Naive thymus-derived CD4-positive, alpha-beta T cell (primary cell): ENCODE measurements around the gene CD44. TPM values are rescaled to one million over a fixed set of nuclear protein-coding genes. Genes with fewer than 3 reads are reported as not detected.
A peak's percentile ranks its signal among the peaks of the same experiment; 100 is the strongest.

Experiments
- ATAC-seq: fragments of 150-1000 bp; cut with Tn5 transposase; 2 replicates; pipeline ENCODE4 v1.10.0; 2021; ENCODE audit warnings: mild to moderate bottlenecking, moderate library complexity
- CTCF ChIA-PET: fragments of 350-600 bp; sonication (Branson Sonifier 250); formaldehyde crosslinking; loops from one replicate; lab custom pipeline; 2021; ENCODE audit warnings: antibody characterized with exemption; lab: Charles Lee
- POLR2A ChIA-PET: fragments of 350-600 bp; sonication (Branson Sonifier 250); formaldehyde crosslinking; loops from one replicate; lab custom pipeline; 2021; ENCODE audit warnings: antibody characterized with exemption, inconsistent platforms; lab: Charles Lee
- DNase-seq, 9 donors: peaks; one replicate each; pipeline versions ENCODE4 v3.0.0 to v3.0.0-alpha.2; 2020 to 2022; ENCODE audit warnings: mixed read lengths in 1 of 9
- H3K27ac ChIP-seq: one replicate; pipeline ENCODE4 v1.7.0; 2013; ENCODE audit warnings: mild to moderate bottlenecking, low read depth, low read length, moderate library complexity
- H3K27me3 ChIP-seq, 2 donors: one replicate each; pipeline ENCODE4 v1.7.0; 2013; ENCODE audit warnings: low read length in 2 of 2, mild to moderate bottlenecking in 2 of 2, moderate library complexity in 2 of 2; ENCODE audit not compliant: control insufficient read depth in 2 of 2, insufficient read depth in 2 of 2
- H3K36me3 ChIP-seq, 3 experiments: 1 replicate in 2 of 3; 2 replicates in 1 of 3; pipeline ENCODE4 v1.7.0; 2013; ENCODE audit warnings: low read length in 3 of 3, mild to moderate bottlenecking in 3 of 3, moderate library complexity in 1 of 3; ENCODE audit not compliant: insufficient read depth in 3 of 3, control insufficient read depth in 2 of 3
- H3K4me1 ChIP-seq, 2 donors: one replicate each; pipeline ENCODE4 v1.7.0; 2013; ENCODE audit warnings: low read length in 2 of 2, mild to moderate bottlenecking in 2 of 2, moderate library complexity in 1 of 2; ENCODE audit not compliant: control insufficient read depth in 2 of 2, insufficient read depth in 2 of 2
- H3K4me3 ChIP-seq: 2 replicates; pipeline ENCODE4 v1.7.0; 2013; ENCODE audit warnings: mild to moderate bottlenecking, low read length
- H3K9me3 ChIP-seq, 3 experiments: 1 replicate in 2 of 3; 2 replicates in 1 of 3; pipeline ENCODE4 v1.7.0; 2013; ENCODE audit warnings: low read length in 3 of 3; ENCODE audit not compliant: control insufficient read depth in 2 of 3
- H3K27ac Mint-ChIP-seq, 9 donors: one replicate each; pipeline ENCODE4 v1.8.0; 2020 to 2022; ENCODE audit warnings: mixed read lengths in 9 of 9, mild to moderate bottlenecking in 8 of 9, moderate library complexity in 5 of 9, inconsistent platforms in 2 of 9
- H3K27me3 Mint-ChIP-seq, 5 donors: one replicate each; pipeline ENCODE4 v1.8.0; 2021 to 2022; ENCODE audit warnings: mixed read lengths in 5 of 5, mild to moderate bottlenecking in 1 of 5
- H3K36me3 Mint-ChIP-seq, 5 donors: one replicate each; pipeline ENCODE4 v1.8.0; 2020 to 2022; ENCODE audit warnings: mixed read lengths in 5 of 5, mild to moderate bottlenecking in 3 of 5, inconsistent platforms in 1 of 5
- H3K4me1 Mint-ChIP-seq, 7 donors: one replicate each; pipeline ENCODE4 v1.8.0; 2020 to 2022; ENCODE audit warnings: mixed read lengths in 7 of 7, mild to moderate bottlenecking in 3 of 7, inconsistent platforms in 1 of 7
- H3K4me3 Mint-ChIP-seq, 10 donors: one replicate each; pipeline ENCODE4 v1.8.0; 2020 to 2022; ENCODE audit warnings: mild to moderate bottlenecking in 10 of 10, mixed read lengths in 10 of 10, moderate library complexity in 6 of 10, inconsistent platforms in 2 of 10
- H3K9me3 Mint-ChIP-seq, 11 donors: one replicate each; pipeline ENCODE4 v1.8.0; 2020 to 2022; ENCODE audit warnings: mixed read lengths in 11 of 11, mild to moderate bottlenecking in 4 of 11, inconsistent platforms in 1 of 11, moderate library complexity in 1 of 11
- intact Hi-C, 2 donors: fragments of 100-400 bp; cut with micrococcal nuclease; formaldehyde crosslinking; loops; one replicate each; pipeline ENCODE4 v1.15.1; 2023
- polyA plus RNA-seq, 2 donors: library from polyadenylated mRNA; unstranded; fragments of 300-500 nt; fragmentation: Illumina TruSeq; gene quantifications; one replicate each; pipeline ENCODE4 v1.2.3, GENCODE V29; 2021
- total RNA-seq, 6 experiments: library from RNA in 5 of 6; stranded (reverse) in 5 of 6; gene quantifications; 1 replicate in 5 of 6; 2 replicates in 1 of 6; pipeline ENCODE4 v1.2.3 and lab custom pipeline; 2021 to 2026

CD44 gene
- total and polyA plus RNA-seq, 7 experiments from 2014 or later: 332 to 1,223 (median 755) TPM

DNA sequence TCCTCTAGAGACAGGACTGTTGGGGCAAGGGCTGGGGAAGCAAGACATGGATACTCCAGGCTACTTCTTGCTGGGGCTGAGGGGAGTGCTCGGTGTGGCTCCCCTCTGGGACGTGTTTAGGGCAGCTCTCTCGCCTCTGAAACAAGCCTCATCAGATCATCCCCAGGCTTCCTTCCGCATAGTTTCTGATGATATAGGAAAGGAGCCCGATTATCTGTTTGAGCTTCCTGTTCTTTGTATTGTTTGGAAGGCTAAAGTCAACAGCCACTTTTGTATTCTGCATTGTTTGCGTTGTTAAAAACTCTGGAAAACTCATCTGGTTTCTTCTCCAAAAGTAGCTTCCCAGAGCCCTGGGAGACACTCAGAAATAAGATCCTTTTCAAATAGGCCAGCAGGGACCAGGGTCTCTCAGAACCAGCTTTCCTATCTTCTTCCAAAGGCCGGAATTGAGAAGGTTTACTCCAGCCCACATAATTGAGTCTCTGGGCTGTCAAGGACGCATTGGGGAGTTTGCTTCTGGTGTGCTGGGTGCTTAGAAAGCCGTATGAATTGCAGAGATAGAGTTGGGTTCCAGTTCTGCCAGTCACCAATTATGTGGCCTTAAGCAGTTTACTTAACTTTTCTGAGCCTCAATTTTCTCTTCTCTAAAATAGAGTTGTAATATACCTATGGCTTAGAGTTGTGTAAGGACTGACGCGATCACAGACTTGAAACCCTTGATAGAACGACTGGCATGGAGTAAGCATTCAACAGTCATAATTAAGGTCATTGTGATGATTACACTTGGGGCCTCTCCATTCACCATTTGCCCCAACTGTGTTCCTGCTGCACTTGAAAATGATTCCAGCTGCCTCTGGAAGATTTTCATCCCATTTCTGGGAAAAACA lies 19.1 kb downstream of the CD44 start:
- H3K4me3 Mint-ChIP-seq: peak overlapping the region; percentile 45 to 94 (median 71)
- peaks cover 17 to 81% (median 50%) of the 10 kb centered on the region in 5 donors for H3K36me3 Mint-ChIP-seq
- no peak for DNase-seq

DNA sequence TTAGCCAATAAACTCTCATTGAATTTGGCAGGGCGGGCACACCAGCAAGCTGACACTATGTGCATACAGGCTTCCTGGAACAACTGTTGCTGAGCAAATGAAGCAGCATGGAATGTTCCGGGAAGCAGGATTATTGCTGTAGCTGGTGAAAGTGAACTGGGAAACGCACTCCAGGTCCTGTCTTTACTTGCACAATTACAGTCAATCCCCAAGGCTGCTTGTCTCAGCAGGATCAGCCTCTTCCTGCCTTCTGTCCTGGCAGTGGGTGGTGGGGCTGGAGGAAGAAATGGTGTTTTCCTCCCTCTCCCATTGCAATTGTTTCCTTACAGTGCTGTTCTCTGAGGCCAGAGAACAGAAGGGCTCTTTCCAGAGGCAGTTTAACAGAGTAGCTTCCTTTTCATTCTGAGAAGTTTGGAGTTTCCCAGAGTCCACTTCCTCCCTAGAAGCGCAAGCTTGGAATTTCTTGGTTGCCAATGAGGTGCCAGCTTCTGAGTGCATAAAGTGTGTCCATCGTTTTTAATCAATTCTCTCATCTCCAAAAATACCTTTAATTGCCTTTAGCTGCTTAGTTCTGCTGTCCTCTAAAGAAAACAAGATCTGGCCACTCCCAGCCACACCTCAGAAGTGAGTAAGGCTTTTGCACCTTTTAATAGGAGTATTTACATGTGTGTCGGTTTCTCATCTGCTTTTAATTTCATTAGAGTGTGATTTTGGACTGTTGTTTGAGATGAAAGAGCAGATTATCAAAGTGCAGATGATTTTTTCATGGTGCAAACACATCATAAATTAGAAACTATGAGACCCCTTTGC lies 19.9 kb downstream of the CD44 start:
- H3K9me3 Mint-ChIP-seq: peaks cover 0 to 15% (median 0%) of the 10 kb centered on the region in 11 donors
- H3K4me3 ChIP-seq: peak overlapping the region; percentile 6
- POLR2A ChIA-PET: interaction anchor here (0.6 to 21.8 kb wide), 8 partner anchors 10 to 182 kb away, joined by 3 to 354 read pairs (median 7); partner anchors contain the start of gene CD44
- DNase-seq: no peak
- H3K27me3 Mint-ChIP-seq: no peaks in the 10 kb centered on the region
- H3K27me3 ChIP-seq: no peaks in the 10 kb centered on the region
- peak overlapping the region; percentile 48 to 94 (median 80) for H3K4me3 Mint-ChIP-seq
- H3K9me3 ChIP-seq: no peaks in the 10 kb centered on the region
- H3K36me3 Mint-ChIP-seq: peaks cover 12 to 81% (median 41%) of the 10 kb centered on the region in 5 donors
- intact Hi-C loops: loop anchor here in 1 of 2 donors (1.0 kb wide), 1 partner anchor 10 kb away; no protein-coding TSS in a partner anchor
- no peak for ATAC-seq
- no peaks in the 10 kb centered on the region for H3K36me3 ChIP-seq
- peaks cover 73 to 100% (median 99%) of the 10 kb centered on the region in 7 donors for H3K4me1 Mint-ChIP-seq
- peak overlapping the region; percentile 68 to 100 (median 100) for H3K27ac Mint-ChIP-seq
- CTCF ChIA-PET: interaction anchor here (0.8 to 1.7 kb wide), 5 partner anchors 15 to 160 kb away, joined by 3 to 5 read pairs (median 3); partner anchors contain the start of gene CD44
- H3K27ac ChIP-seq: peak overlapping the region; percentile 94
- peaks cover 97 to 98% of the 10 kb centered on the region in 2 donors for H3K4me1 ChIP-seq

More for the DNA sequence above, 19.1 kb downstream of the CD44 start:
- H3K36me3 ChIP-seq: no peaks in the 10 kb centered on the region
- peaks cover 97 to 98% of the 10 kb centered on the region in 2 donors for H3K4me1 ChIP-seq
- H3K27me3 ChIP-seq: no peaks in the 10 kb centered on the region
- ChIA-PET POLR2A (interaction anchor here (1.9 to 21.8 kb wide), 4 partner anchors 9 to 21 kb away, joined by 7 to 354 read pairs (median 108); partner anchors contain the start of gene CD44), CTCF (interaction anchor here (1.0 kb wide), 1 partner anchor 18 kb away, joined by 3 read pairs; the partner anchor contains the start of gene CD44)
- ATAC-seq: no peak
- Mint-ChIP-seq H3K4me1 (peaks cover 73 to 100% (median 99%) of the 10 kb centered on the region in 7 donors), H3K27me3 (no peaks in the 10 kb centered on the region), H3K9me3 (peaks cover 0 to 24% (median 0%) of the 10 kb centered on the region in 11 donors), H3K27ac (peak overlapping the region; percentile 9 to 100 (median 100))
- peak overlapping the region; percentile 6 for H3K4me3 ChIP-seq
- intact Hi-C loops: no loop called here
- H3K27ac ChIP-seq: peak overlapping the region; percentile 94
- no peaks in the 10 kb centered on the region for H3K9me3 ChIP-seq

DNA sequence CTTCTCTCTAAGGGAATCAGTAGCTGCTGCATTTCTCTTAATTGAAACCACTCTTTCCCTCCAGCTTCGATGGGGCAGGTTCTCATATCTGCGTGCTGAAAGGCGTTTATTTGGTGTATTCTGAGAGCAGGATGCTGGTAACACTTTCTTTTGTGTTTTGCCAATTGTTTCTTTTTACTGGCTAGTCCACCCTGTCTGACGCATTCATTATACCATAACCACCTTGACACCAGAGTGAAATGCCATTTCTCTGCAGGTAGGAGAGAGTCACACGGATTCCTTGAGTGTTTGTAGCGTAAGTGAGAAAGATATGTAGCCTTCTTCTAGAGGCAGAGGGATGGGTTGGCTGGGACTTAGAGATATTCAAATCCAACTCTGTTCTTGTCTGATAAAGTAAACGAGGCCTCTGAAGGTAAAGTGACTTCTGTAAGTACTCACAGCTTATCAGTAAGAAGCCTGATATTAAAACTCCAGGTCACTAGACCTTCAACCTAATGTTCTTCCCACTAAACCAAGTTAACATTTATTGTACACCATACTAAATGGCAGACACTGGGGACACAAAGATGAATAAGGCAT lies 21.4 kb downstream of the CD44 start:
- Histone ChIP-seq H3K36me3 (no peaks in the 10 kb centered on the region), H3K4me1 (peaks cover 98% of the 10 kb centered on the region in 2 donors), H3K27me3 (no peaks in the 10 kb centered on the region), H3K27ac (peak overlapping the region; percentile 94), H3K4me3 (peak overlapping the region; percentile 15), H3K9me3 (no peaks in the 10 kb centered on the region)
- ATAC-seq (peak; percentile 41), DNase-seq (peak in 7 of 9 donors; percentile 62 to 84 (median 75))
- Mint-ChIP-seq H3K36me3 (peaks cover 4 to 73% (median 29%) of the 10 kb centered on the region in 5 donors), H3K4me1 (peaks cover 66 to 100% (median 99%) of the 10 kb centered on the region in 7 donors), H3K9me3 (peaks cover 0 to 3% (median 0%) of the 10 kb centered on the region in 11 donors), H3K27me3 (no peaks in the 10 kb centered on the region), H3K4me3 (peak overlapping the region; percentile 46 to 94 (median 80)), H3K27ac (peak overlapping the region; percentile 89 to 100 (median 100))
- intact Hi-C loops: loop anchor here (5.0 to 10.0 kb wide), 2 partner anchors 33 to 324 kb away; no protein-coding TSS in a partner anchor
- ChIA-PET CTCF (interaction anchor here (0.6 to 1.7 kb wide), 5 partner anchors 12 to 164 kb away, joined by 3 to 7 read pairs (median 4); no protein-coding TSS in a partner anchor), POLR2A (interaction anchor here (0.6 to 21.8 kb wide), 13 partner anchors 9 to 613 kb away, joined by 3 to 354 read pairs (median 4); partner anchors contain the start of gene CD44)

DNA sequence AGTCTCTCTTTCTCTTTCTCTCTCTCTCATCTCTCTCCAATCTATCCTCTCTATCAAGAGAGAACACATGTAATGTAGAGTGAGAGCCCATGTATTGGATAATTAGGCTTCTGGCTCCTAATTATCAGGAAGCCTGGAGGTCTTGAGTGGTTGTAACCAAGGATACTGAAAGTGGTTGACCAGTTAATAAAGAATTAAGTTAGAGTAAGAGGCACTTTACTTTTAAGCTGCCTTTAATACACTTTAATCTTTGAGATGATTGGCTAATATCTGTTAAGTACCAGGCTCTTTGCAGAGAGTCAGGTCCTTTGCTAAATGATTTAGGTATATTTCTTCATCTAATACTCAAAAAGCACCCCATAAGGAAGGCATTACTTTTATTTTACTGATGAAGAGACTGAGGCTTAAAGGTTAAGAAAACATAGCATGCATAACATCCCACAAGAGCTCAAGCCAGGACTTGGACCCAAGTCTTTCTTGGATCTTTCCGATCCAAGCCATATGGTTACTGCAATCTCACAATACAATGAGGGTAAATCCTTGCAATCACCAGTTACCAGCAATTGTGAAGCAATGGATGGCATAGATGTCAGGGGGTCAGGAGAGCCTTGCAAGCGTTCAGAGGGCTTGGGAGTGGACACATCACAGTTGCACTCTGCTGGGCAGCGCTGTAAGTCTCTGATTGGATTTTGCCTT lies 22.1 kb downstream of the CD44 start:
- peak overlapping the region; percentile 60 to 94 (median 80) for H3K4me3 Mint-ChIP-seq
- CTCF ChIA-PET: interaction anchor here (0.8 to 1.2 kb wide), 7 partner anchors 16 to 231 kb away, joined by 3 to 4 read pairs (median 3); no protein-coding TSS in a partner anchor
- peaks cover 0 to 2% (median 0%) of the 10 kb centered on the region in 11 donors for H3K9me3 Mint-ChIP-seq
- Histone ChIP-seq H3K27me3 (no peaks in the 10 kb centered on the region), H3K4me3 (peak overlapping the region; percentile 15), H3K36me3 (no peaks in the 10 kb centered on the region), H3K4me1 (peaks cover 95% of the 10 kb centered on the region in 2 donors), H3K9me3 (no peaks in the 10 kb centered on the region), H3K27ac (peak overlapping the region; percentile 94)
- DNase-seq (no peak), ATAC-seq (no peak)
- H3K36me3 Mint-ChIP-seq: peaks cover 4 to 68% (median 25%) of the 10 kb centered on the region in 5 donors
- H3K4me1 Mint-ChIP-seq: peaks cover 60 to 100% (median 99%) of the 10 kb centered on the region in 7 donors
- POLR2A ChIA-PET: interaction anchor here (1.0 to 21.8 kb wide), 5 partner anchors 8 to 21 kb away, joined by 4 to 354 read pairs (median 45); partner anchors contain the start of gene CD44
- H3K27ac Mint-ChIP-seq: peak overlapping the region; percentile 89 to 100 (median 100)
- no peaks in the 10 kb centered on the region for H3K27me3 Mint-ChIP-seq
- intact Hi-C loops: loop anchor here (5.0 to 10.0 kb wide), 2 partner anchors 34 to 324 kb away; no protein-coding TSS in a partner anchor

DNA sequence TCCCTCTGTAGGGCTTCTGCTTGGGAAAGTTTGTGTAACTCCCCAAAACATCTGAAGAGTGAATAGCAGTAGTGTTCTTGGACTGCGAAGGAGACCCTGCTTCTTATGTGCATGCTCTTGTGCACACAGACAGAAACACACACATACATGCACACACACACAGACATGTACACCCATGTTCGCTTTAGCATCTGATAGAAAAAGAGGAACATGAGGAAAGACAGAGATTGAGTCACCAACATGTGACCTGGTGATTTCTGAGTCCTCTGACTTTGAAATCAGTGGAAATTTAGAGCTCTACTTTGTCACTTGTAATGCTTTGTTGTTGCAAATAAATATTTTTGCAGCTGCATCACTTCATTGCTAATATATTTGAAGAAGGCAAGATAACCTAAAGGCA lies 23.8 kb downstream of the CD44 start:
- peak overlapping the region; percentile 89 to 100 (median 100) for H3K27ac Mint-ChIP-seq
- H3K36me3 ChIP-seq: no peaks in the 10 kb centered on the region
- no peaks in the 10 kb centered on the region for H3K27me3 Mint-ChIP-seq
- intact Hi-C loops: loop anchor here (1.0 to 10.0 kb wide), 9 partner anchors 7 to 322 kb away; no protein-coding TSS in a partner anchor
- peaks cover 94 to 96% of the 10 kb centered on the region in 2 donors for H3K4me1 ChIP-seq
- peak in 1 of 9 donors; percentile 56 for DNase-seq
- H3K9me3 ChIP-seq: no peaks in the 10 kb centered on the region
- ChIA-PET POLR2A (interaction anchor here (0.6 to 21.8 kb wide), 14 partner anchors 14 to 164 kb away, joined by 3 to 354 read pairs (median 4); partner anchors contain the start of gene CD44), CTCF (interaction anchor here (0.6 to 4.7 kb wide), 21 partner anchors 9 to 326 kb away, joined by 3 to 30 read pairs (median 4); partner anchors contain the start of gene CD44)
- H3K4me3 Mint-ChIP-seq: peak overlapping the region; percentile 51 to 94 (median 77)
- peaks cover 4 to 63% (median 27%) of the 10 kb centered on the region in 5 donors for H3K36me3 Mint-ChIP-seq
- no peaks in the 10 kb centered on the region for H3K27me3 ChIP-seq
- H3K4me1 Mint-ChIP-seq: peaks cover 62 to 100% (median 100%) of the 10 kb centered on the region in 7 donors
- peak overlapping the region; percentile 94 for H3K27ac ChIP-seq
- H3K4me3 ChIP-seq: no peak overlapping the region
- H3K9me3 Mint-ChIP-seq: peaks cover 0 to 5% (median 0%) of the 10 kb centered on the region in 11 donors
- ATAC-seq: no peak
